WTC11 (cell line): ENCODE results near the gene EDN1. TPM values are rescaled to one million over a fixed set of nuclear protein-coding genes. Genes with fewer than 3 reads are reported as not detected.

Experiments
- ATAC-seq: fragments of 200-7000 bp; cut with Tn5 transposase; 2 replicates; pipeline ENCODE4 v1.10.0; 2021; ENCODE audit warnings: mild to moderate bottlenecking, moderate library complexity
- CTCF ChIA-PET: fragments of 300-600 bp; sonication (Branson Sonifier 250); formaldehyde crosslinking; loops from one replicate; lab custom pipeline; 2021; ENCODE audit warnings: antibody characterized with exemption; lab: Charles Lee
- POLR2A ChIA-PET: fragments of 350-600 bp; sonication (Branson Sonifier 250); formaldehyde crosslinking; loops from one replicate; lab custom pipeline; 2021; ENCODE audit warnings: antibody characterized with exemption; lab: Charles Lee
- DNase-seq: peaks from one replicate; pipeline ENCODE4 v3.0.0; 2021; ENCODE audit warnings: low spot score
- H3K27ac Mint-ChIP-seq: 2 replicates; pipeline ENCODE4 v1.8.0; 2021; ENCODE audit warnings: mixed read lengths
- H3K27me3 Mint-ChIP-seq: 2 replicates; pipeline ENCODE4 v1.8.0; 2021; ENCODE audit warnings: low read depth, mild to moderate bottlenecking, moderate library complexity, mixed read lengths
- H3K36me3 Mint-ChIP-seq: 2 replicates; pipeline ENCODE4 v1.8.0; 2021; ENCODE audit warnings: mixed read lengths
- H3K4me1 Mint-ChIP-seq: 2 replicates; pipeline ENCODE4 v1.8.0; 2022; ENCODE audit warnings: mixed read lengths
- H3K4me3 Mint-ChIP-seq: 2 replicates; pipeline ENCODE4 v1.8.0; 2021; ENCODE audit warnings: mild to moderate bottlenecking, moderate library complexity, mixed read lengths
- H3K9me3 Mint-ChIP-seq: 2 replicates; pipeline ENCODE4 v1.8.0; 2021; ENCODE audit warnings: mixed read lengths
- AFF4 ChIP-seq: sonication (generic); formaldehyde crosslinking; IDR thresholded peaks from 2 replicates; pipeline ENCODE4 v1.8.1; 2023; ENCODE audit warnings: mild to moderate bottlenecking, missing genetic modification reagents, borderline replicate concordance
- ARID4B ChIP-seq: sonication (generic); formaldehyde crosslinking; IDR thresholded peaks from 2 replicates; pipeline ENCODE4 v1.8.0; 2023; ENCODE audit warnings: missing genetic modification reagents, mild to moderate bottlenecking, borderline replicate concordance
- ATF6 ChIP-seq: sonication (generic); formaldehyde crosslinking; IDR thresholded peaks from 2 replicates; pipeline ENCODE4 v1.8.1; 2023; ENCODE audit warnings: mild to moderate bottlenecking, missing genetic modification reagents
- E2F1 ChIP-seq: sonication (generic); formaldehyde crosslinking; IDR thresholded peaks from 2 replicates; pipeline ENCODE4 v1.8.0; 2022; ENCODE audit warnings: mild to moderate bottlenecking, missing genetic modification reagents
- EMX1 ChIP-seq: fragments of 250-450 bp; sonication (Bioruptor Pico); IDR thresholded peaks from 2 replicates; pipeline ENCODE4 v1.8.0; 2021; ENCODE audit warnings: mild to moderate bottlenecking
- GTF2I ChIP-seq: fragments of 250-450 bp; sonication (Bioruptor Pico); conservative IDR thresholded peaks from 2 replicates; pipeline ENCODE4 v1.4.0; 2021; ENCODE audit warnings: mild to moderate bottlenecking
- HMGXB4 ChIP-seq: sonication (generic); formaldehyde crosslinking; IDR thresholded peaks from 2 replicates; pipeline ENCODE4 v1.8.1; 2023; ENCODE audit warnings: mild to moderate bottlenecking, moderate library complexity, missing genetic modification reagents
- MAX ChIP-seq: sonication (generic); formaldehyde crosslinking; IDR thresholded peaks from 2 replicates; pipeline ENCODE4 v1.8.0; 2022; ENCODE audit warnings: mild to moderate bottlenecking, missing genetic modification reagents
- TEAD4 ChIP-seq: sonication (generic); formaldehyde crosslinking; IDR thresholded peaks from 2 replicates; pipeline ENCODE4 v1.8.0; 2022; ENCODE audit warnings: mild to moderate bottlenecking, missing genetic modification reagents
- ZNF219 ChIP-seq: sonication (generic); formaldehyde crosslinking; IDR thresholded peaks from 2 replicates; pipeline ENCODE4 v1.8.0; 2023; ENCODE audit warnings: missing genetic modification reagents, mild to moderate bottlenecking, borderline replicate concordance
- ZNF232 ChIP-seq: sonication (generic); formaldehyde crosslinking; IDR thresholded peaks from 2 replicates; pipeline ENCODE4 v1.8.0; 2022; ENCODE audit warnings: mild to moderate bottlenecking, missing genetic modification reagents
- ZNF281 ChIP-seq: sonication (generic); formaldehyde crosslinking; IDR thresholded peaks from 2 replicates; pipeline ENCODE4 v1.8.0; 2023; ENCODE audit warnings: mild to moderate bottlenecking, missing genetic modification reagents
- total RNA-seq: library from RNA; stranded (reverse); gene quantifications from 3 replicates; pipeline ENCODE4 v1.2.3, GENCODE V29; 2021

Gene EDN1
- total RNA-seq, 1 experiment from 2014 or later: 1.0 TPM

GRCh38 chr6:12254210-12254609, 36.0 kb upstream of the EDN1 start:
- ChIA-PET CTCF (no interaction called here), POLR2A (no interaction called here)
- Mint-ChIP-seq H3K4me3 (no peak overlapping the region), H3K27me3 (no peaks in the 10 kb centered on the region), H3K9me3 (no peaks in the 10 kb centered on the region), H3K36me3 (no peaks in the 10 kb centered on the region), H3K27ac (no peak overlapping the region), H3K4me1 (no peaks in the 10 kb centered on the region)
- TF ChIP-seq HMGXB4 (CRISPR knock-in tag): no peak
- no peak for TF ChIP-seq ZNF232 (CRISPR knock-in tag)
- no peak for TF ChIP-seq ARID4B (CRISPR knock-in tag)
- no peak for TF ChIP-seq E2F1 (CRISPR knock-in tag)
- no peak for TF ChIP-seq MAX (CRISPR knock-in tag)
- no peak for ATAC-seq
- DNase-seq: no peak

GRCh38 chr6:12258191-12258590, 32.0 kb upstream of the EDN1 start:
- ChIA-PET CTCF (no interaction called here), POLR2A (interaction anchor here (0.6 kb wide), 1 partner anchor 608 kb away, joined by 3 read pairs; no protein-coding TSS in a partner anchor)
- ATAC-seq (no peak), DNase-seq (no peak)
- Mint-ChIP-seq H3K4me1 (no peaks in the 10 kb centered on the region; the same call in none of the 2 replicates), H3K36me3 (no peaks in the 10 kb centered on the region), H3K27me3 (no peaks in the 10 kb centered on the region), H3K9me3 (no peaks in the 10 kb centered on the region), H3K4me3 (no peak overlapping the region), H3K27ac (no peak overlapping the region)
- TF ChIP-seq ATF6 (CRISPR knock-in tag) (no peak), ARID4B (CRISPR knock-in tag) (no peak), TEAD4 (no peak), GTF2I (CRISPR knock-in tag) (no peak), ZNF219 (CRISPR knock-in tag) (no peak), ZNF281 (CRISPR knock-in tag) (no peak), AFF4 (CRISPR knock-in tag) (no peak), EMX1 (CRISPR knock-in tag) (no peak)
